ENCODE results near the gene CDK6. TPM values are rescaled to one million over a fixed set of nuclear protein-coding genes. Genes with fewer than 3 reads are reported as not detected.

Gene CDK6
- total and polyA plus RNA-seq, 9 of the 15 experiments (the other 6 are each of a cell fraction or from before 2014, with no cell fraction given): 7.6 to 109 (median 44.4) TPM

GRCh38 chr7:92647011-92647625 is 189.3 kb downstream of the CDK6 start:
- no peaks in the 10 kb centered on the region for H4K20me1 ChIP-seq (replicated peaks; ENCODE audit: control insufficient read depth, insufficient read depth, low read length)
- in situ Hi-C loops (cut with MboI): no loop called here
- H3K79me2 ChIP-seq (ENCODE audit: control insufficient read depth, insufficient read depth, low read length): no peaks in the 10 kb centered on the region
- H3K36me3 ChIP-seq (ENCODE audit: control insufficient read depth, insufficient read depth, low read length): peaks cover 9% of the 10 kb centered on the region; the same call in 1 of the 3 replicates
- TF ChIP-seq AFF1 (IDR thresholded peaks at IDR 0.05; ENCODE audit: low read depth in 1 of 2, partially characterized antibody in 2 of 2) (no peak), ZNF77 (CRISPR knock-in tag; IDR thresholded peaks at IDR 0.05) (no peak), ESRRB (CRISPR knock-in tag; IDR thresholded peaks at IDR 0.05; ENCODE audit: borderline replicate concordance) (no peak), HMBOX1 (IDR thresholded peaks at IDR 0.05) (no peak), ZNF384 (IDR thresholded peaks at IDR 0.05; ENCODE audit: low read depth, low read length) (no peak), PKNOX1 (IDR thresholded peaks at IDR 0.05) (no peak), CREB1 (IDR thresholded peaks at IDR 0.05) (no peak), CREB1 (CRISPR knock-in tag; IDR thresholded peaks at IDR 0.05) (no peak), KLF16 (IDR thresholded peaks at IDR 0.05) (no peak)
- H3K27me3 ChIP-seq (ENCODE audit: control insufficient read depth in 2 of 2, insufficient read depth in 2 of 2, low read length in 2 of 2): no peaks in the 10 kb centered on the region
- ATAC-seq: no peak
- POLR2A ChIA-PET: no interaction called here
- no peak overlapping the region for H3K4me2 ChIP-seq (ENCODE audit: insufficient read depth, low read length)
- H3K9me1 ChIP-seq (ENCODE audit: control insufficient read depth, insufficient read depth, low read length): no peaks in the 10 kb centered on the region
- H3K27ac ChIP-seq (ENCODE audit: extremely low read depth, low read depth, low read length): no peak overlapping the region
- intact Hi-C loops (cut with micrococcal nuclease): no loop called here
- CTCF ChIA-PET (ENCODE audit: low intra/inter-chr PET ratio): no interaction called here
- no peak overlapping the region for H2AFZ ChIP-seq (ENCODE audit: low read depth, low read length)
- H3K4me1 ChIP-seq (replicated peaks in 1 of 2; ENCODE audit: control insufficient read depth in 2 of 2, insufficient read depth in 2 of 2, low read length in 2 of 2): peaks cover 0 to 4% of the 10 kb centered on the region in 2 experiments; a peak in 1 of 5 replicates
- DNase-seq (ENCODE audit: extremely low read depth in 1 of 4, low spot score in 3 of 4): no peak
- 74% methylated on average over 5 of the region's 5 CpGs for WGBS (ENCODE audit: insufficient coverage, low coverage, missing lambda C conversion rate)
- no TSS peak for BruUV-seq (replicated peaks)
- no peak overlapping the region for H3K4me3 ChIP-seq
- FAIRE-seq: no peak
- H3K9ac ChIP-seq (ENCODE audit: insufficient read depth in 1 of 2, low read depth in 2 of 2, low read length in 2 of 2): no peak overlapping the region
- no peaks in the 10 kb centered on the region for H3K9me3 ChIP-seq (replicated peaks; ENCODE audit: control insufficient read depth, insufficient read depth, low read depth, low read length)

All from K562 (cell line).